Prostate gland (tissue), 2 donors: ENCODE measurements around the gene IER3IP1.

Experiments
- POLR2A ChIP-seq: fragments of 450-650 bp; IDR thresholded peaks from one replicate; pipeline ENCODE4 v1.6.1; 2016; ENCODE audit warnings: antibody characterized with exemption, mild to moderate bottlenecking
- POLR2AphosphoS5 ChIP-seq: sonication (generic); formaldehyde crosslinking; IDR thresholded peaks from one replicate; pipeline ENCODE4 v1.6.1; 2017; ENCODE audit warnings: antibody characterized with exemption
- TF ChIP-seq, protein P1 (sequence below), 4 experiments: fragments of 200-600 bp in 2 of 4; fragments of 450-650 bp in 2 of 4; sonication (generic) in 2 of 4; IDR thresholded peaks; 1 replicate in 3 of 4; 2 replicates in 1 of 4; pipeline ENCODE4 v1.5.1; 2016 to 2019; ENCODE audit warnings: antibody characterized with exemption in 4 of 4, mild to moderate bottlenecking in 2 of 4, moderate library complexity in 2 of 4

DNA sequence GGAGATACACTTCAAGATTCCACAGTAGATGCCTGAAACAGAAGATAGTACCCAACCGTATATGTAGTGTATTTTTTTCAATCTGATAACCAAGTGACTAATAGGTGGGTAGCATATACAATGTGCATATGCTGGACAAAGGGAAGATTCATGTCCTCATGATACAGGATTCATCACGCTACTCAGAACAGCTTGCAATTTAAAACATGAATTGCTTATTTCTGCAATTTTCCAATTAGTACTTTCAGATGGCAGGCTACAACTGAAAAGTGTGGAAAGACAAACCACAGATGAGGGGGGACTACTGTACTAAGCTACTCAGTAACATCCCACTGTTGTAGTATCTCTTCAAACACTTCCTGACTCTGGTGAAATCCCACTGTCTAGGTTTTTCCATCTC lies 3.7 kb downstream of the IER3IP1 start:
- TF ChIP-seq, protein P1, sequence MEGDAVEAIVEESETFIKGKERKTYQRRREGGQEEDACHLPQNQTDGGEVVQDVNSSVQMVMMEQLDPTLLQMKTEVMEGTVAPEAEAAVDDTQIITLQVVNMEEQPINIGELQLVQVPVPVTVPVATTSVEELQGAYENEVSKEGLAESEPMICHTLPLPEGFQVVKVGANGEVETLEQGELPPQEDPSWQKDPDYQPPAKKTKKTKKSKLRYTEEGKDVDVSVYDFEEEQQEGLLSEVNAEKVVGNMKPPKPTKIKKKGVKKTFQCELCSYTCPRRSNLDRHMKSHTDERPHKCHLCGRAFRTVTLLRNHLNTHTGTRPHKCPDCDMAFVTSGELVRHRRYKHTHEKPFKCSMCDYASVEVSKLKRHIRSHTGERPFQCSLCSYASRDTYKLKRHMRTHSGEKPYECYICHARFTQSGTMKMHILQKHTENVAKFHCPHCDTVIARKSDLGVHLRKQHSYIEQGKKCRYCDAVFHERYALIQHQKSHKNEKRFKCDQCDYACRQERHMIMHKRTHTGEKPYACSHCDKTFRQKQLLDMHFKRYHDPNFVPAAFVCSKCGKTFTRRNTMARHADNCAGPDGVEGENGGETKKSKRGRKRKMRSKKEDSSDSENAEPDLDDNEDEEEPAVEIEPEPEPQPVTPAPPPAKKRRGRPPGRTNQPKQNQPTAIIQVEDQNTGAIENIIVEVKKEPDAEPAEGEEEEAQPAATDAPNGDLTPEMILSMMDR (IDR thresholded peaks at IDR 0.05) = no peak
- TF ChIP-seq POLR2A (no peak), POLR2AphosphoS5 (no peak)
